GM12891 (cell line): ENCODE measurements around the gene CRHR2.

Experiments used
- POLR2A ChIP-seq: IDR thresholded peaks from 2 replicates; pipeline ENCODE4 v1.6.1; 2011; ENCODE audit warnings: low read depth, low read length, control low read depth
- POLR2AphosphoS5 ChIP-seq: IDR thresholded peaks from 2 replicates; pipeline ENCODE4 v1.6.1; 2011; ENCODE audit warnings: low read depth, low read length, control low read depth
- SPI1 ChIP-seq: IDR thresholded peaks from 2 replicates; pipeline ENCODE4 v1.6.1; 2011; ENCODE audit warnings: low read depth, low read length, control low read depth
- TAF1 ChIP-seq: IDR thresholded peaks from 2 replicates; pipeline ENCODE4 v1.6.1; 2011; ENCODE audit warnings: low read depth, low read length, control low read depth

GRCh38 chr7:30646154-30646553 is 36.1 kb downstream of the CRHR2 start:
- TF ChIP-seq POLR2A (no peak), POLR2AphosphoS5 (no peak), TAF1 (no peak), SPI1 (no peak)
